ENCODE data around the gene CHD6.

The CHD6 gene

DNA sequence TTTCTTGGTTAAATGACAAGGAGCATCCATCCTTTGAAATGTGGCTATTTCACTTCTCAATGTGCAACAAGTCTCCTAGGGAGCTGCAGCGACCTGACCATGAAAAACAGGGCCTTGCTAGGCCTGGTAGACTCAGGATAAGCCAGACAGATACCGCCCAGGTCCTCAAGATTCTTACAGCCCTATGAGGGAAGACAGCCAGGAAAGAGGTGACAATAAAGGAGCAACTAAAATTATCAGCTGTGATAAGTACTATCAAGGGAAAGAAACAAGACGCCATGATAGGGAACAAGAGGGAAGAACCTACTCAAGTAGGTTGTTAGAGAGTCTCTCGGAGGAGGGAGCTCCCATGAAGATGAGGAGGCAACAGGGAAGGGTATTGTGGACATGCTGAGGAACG is 200.1 kb downstream of the CHD6 start:
- Histone ChIP-seq H3K27ac (no peak overlapping the region), H3K27me3 (replicated peaks) (no peaks in the 10 kb centered on the region), H3K36me3 (replicated peaks) (peaks cover 52% of the 10 kb centered on the region), H3K4me3 (ENCODE audit: low read depth, low read length) (no peak overlapping the region)
- DNase-seq = no peak
- TF ChIP-seq, protein P1, sequence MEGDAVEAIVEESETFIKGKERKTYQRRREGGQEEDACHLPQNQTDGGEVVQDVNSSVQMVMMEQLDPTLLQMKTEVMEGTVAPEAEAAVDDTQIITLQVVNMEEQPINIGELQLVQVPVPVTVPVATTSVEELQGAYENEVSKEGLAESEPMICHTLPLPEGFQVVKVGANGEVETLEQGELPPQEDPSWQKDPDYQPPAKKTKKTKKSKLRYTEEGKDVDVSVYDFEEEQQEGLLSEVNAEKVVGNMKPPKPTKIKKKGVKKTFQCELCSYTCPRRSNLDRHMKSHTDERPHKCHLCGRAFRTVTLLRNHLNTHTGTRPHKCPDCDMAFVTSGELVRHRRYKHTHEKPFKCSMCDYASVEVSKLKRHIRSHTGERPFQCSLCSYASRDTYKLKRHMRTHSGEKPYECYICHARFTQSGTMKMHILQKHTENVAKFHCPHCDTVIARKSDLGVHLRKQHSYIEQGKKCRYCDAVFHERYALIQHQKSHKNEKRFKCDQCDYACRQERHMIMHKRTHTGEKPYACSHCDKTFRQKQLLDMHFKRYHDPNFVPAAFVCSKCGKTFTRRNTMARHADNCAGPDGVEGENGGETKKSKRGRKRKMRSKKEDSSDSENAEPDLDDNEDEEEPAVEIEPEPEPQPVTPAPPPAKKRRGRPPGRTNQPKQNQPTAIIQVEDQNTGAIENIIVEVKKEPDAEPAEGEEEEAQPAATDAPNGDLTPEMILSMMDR (IDR thresholded peaks at IDR 0.05; ENCODE audit: low read depth, low read length, missing control alignments) = no peak
- in situ Hi-C loops (cut with HindIII; ENCODE audit: low pct_ligation_motif_present, low sequenced_read_pairs) = no loop called here

DNA sequence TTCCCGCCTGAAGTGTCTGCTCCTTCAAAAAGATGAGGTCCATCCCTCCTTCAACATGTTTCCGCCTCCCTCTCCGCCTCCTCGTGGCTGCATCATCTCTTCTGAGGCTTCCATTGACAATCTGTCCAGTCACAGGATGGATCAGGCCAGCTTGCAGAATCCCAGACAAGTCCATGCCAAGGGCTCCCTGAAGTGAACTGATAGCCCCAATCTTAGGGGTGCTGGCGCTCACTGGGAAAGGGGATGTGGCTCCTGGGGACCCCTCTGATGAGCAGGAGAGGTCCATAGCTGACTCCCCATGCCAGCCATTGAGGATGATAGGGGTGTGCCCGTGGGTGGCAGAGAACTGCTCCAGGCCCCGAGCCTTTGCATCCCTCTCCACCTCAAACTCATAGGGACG is 203.0 kb downstream of the CHD6 start:
- DNase-seq = no peak
- peaks cover 28% of the 10 kb centered on the region for H3K36me3 ChIP-seq (replicated peaks)
- H3K4me3 ChIP-seq (ENCODE audit: low read depth, low read length) = no peak overlapping the region
- no peak overlapping the region for H3K27ac ChIP-seq
- TF ChIP-seq, protein P1 (IDR thresholded peaks at IDR 0.05; ENCODE audit: low read depth, low read length, missing control alignments) = no peak
- H3K27me3 ChIP-seq (replicated peaks) = no peaks in the 10 kb centered on the region
- in situ Hi-C loops (cut with HindIII; ENCODE audit: low pct_ligation_motif_present, low sequenced_read_pairs) = no loop called here

DNA sequence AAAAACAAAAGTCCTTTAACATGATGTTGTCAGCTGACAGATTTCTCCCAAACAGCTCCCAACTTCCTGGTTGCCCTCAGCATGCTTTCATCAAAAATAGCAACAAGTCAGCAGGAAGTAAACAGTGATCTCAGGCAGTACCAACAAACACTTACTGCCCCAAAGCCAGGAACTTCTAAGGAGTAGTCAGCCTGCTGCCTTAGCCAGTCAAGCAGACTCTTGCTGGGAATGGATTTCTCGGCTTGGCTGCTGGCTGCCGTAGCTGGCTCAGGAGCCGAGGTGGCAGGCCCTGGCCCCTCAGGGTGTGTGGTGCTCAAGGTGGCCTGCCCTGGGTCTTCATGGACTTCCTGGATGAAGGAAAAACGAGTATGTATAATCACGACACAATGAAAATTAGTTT is 205.0 kb downstream of the CHD6 start:
- no peaks in the 10 kb centered on the region for H3K27me3 ChIP-seq (replicated peaks)
- TF ChIP-seq, protein P1 (IDR thresholded peaks at IDR 0.05; ENCODE audit: low read depth, low read length, missing control alignments) = no peak
- no peak overlapping the region for H3K27ac ChIP-seq
- DNase-seq = no peak
- peaks cover 27% of the 10 kb centered on the region for H3K36me3 ChIP-seq (replicated peaks)
- H3K4me3 ChIP-seq (ENCODE audit: low read depth, low read length) = no peak overlapping the region
- in situ Hi-C loops (cut with HindIII; ENCODE audit: low pct_ligation_motif_present, low sequenced_read_pairs) = no loop called here

DNA sequence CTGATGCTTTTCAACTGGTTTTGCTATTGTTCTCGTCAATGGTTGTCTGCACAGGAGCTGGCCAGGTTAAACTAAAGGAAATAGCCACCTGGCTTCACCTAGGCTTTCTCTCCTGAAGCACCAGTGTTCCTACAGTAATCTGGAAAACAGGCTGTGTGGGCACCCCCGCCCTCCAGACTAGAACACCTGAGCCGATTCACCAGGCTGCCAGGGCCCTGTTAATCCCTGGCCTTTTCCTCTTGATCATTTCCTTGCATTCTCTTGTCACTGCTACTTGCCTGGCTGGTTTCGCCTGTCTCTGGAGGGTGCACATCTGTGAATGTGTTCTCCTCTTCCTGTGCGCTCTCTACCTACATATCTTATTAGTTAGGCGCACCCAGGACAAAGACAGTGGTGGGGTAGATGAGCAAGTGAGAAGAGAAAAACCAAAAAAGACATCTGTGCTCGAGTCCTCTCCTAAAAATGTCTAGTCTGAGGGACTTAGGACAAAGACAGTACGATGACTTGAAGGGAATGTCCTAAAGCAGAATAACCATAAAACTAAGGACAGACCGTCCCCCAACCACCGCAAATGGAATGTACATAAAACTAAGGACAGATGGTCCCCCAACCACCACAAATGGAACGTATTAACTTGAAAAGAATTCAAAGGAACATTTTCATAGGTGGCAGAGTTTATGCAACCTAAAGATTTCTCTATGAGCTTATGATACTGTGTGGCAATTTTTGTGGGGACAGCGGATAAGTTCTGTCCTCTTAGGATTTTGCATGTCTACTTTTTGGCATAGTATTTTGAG is 205.7 kb downstream of the CHD6 start:
- TF ChIP-seq, protein P1 (IDR thresholded peaks at IDR 0.05; ENCODE audit: low read depth, low read length, missing control alignments) = no peak
- Histone ChIP-seq H3K27ac (no peak overlapping the region), H3K36me3 (replicated peaks) (peaks cover 28% of the 10 kb centered on the region), H3K4me3 (ENCODE audit: low read depth, low read length) (no peak overlapping the region), H3K27me3 (replicated peaks) (no peaks in the 10 kb centered on the region)
- in situ Hi-C loops (cut with HindIII; ENCODE audit: low pct_ligation_motif_present, low sequenced_read_pairs) = no loop called here
- no peak for DNase-seq

DNA sequence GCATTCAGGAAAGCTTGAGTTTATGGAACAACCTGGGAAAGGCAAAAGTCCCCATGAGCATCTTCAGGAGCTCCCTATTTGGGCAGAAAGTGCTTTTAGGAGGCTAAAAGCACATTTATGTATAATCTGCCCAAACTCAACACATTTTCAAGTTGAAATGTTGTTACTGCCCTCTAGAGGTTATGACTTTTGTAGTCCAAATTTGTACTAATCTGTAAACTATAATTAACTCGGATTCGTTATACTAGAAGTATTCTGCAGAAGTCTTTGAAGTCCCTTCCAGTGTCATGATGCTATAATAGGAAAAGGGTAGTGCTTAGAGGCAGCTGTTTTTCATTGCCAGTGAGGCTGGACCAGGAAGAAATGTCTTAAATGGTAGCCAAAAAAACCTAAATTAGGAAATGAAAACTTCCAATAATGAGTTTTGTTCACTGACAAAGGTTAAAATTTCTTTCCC is 206.8 kb downstream of the CHD6 start:
- TF ChIP-seq, protein P1 (IDR thresholded peaks at IDR 0.05; ENCODE audit: low read depth, low read length, missing control alignments) = peak; percentile 41
- in situ Hi-C loops (cut with HindIII; ENCODE audit: low pct_ligation_motif_present, low sequenced_read_pairs) = no loop called here
- Histone ChIP-seq H3K36me3 (replicated peaks) (peaks cover 24% of the 10 kb centered on the region), H3K4me3 (ENCODE audit: low read depth, low read length) (no peak overlapping the region), H3K27me3 (replicated peaks) (no peaks in the 10 kb centered on the region), H3K27ac (no peak overlapping the region)
- DNase-seq = no peak

DNA sequence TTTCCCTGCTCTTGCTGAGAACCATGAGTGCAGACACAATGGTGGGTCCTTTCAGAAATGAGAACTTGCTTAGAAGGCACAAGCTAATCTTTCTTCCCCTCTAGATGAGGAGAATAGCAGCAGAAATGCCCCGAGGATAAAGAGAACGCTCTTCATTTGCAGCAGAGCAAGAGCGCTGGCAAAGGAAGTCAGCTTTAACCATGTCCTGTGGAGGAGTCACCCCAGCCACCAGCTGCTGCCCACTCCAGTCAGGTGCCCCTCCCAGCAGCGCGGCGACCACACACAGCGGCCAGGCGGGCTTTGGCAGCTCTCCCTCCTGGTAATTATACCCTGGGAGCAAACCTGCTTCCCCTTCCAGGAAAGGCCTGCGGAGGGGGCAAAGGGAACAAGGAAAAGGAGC is 209.2 kb downstream of the CHD6 start:
- Histone ChIP-seq H3K27ac (no peak overlapping the region), H3K36me3 (replicated peaks) (peaks cover 23% of the 10 kb centered on the region), H3K27me3 (replicated peaks) (no peaks in the 10 kb centered on the region), H3K4me3 (ENCODE audit: low read depth, low read length) (no peak overlapping the region)
- TF ChIP-seq, protein P1 (IDR thresholded peaks at IDR 0.05; ENCODE audit: low read depth, low read length, missing control alignments) = no peak
- DNase-seq = no peak
- in situ Hi-C loops (cut with HindIII; ENCODE audit: low pct_ligation_motif_present, low sequenced_read_pairs) = no loop called here
